HG03442 (cell line): ENCODE measurements around the gene SERINC3.
A peak's percentile ranks its signal among the peaks of the same experiment; 100 is the strongest.
"Not testable (repeated sequence)": the region's sequence is repeated elsewhere in the genome, so short reads cannot be mapped to it uniquely, and the experiment has no call there.

Experiments
- ATAC-seq: cut with Tn5 transposase; IDR thresholded peaks from one replicate; pipeline ENCODE4 v1.9.1; 2021; ENCODE audit warnings: mild to moderate bottlenecking, moderate library complexity; ENCODE audit not compliant: unreplicated experiment

SERINC3 gene

DNA sequence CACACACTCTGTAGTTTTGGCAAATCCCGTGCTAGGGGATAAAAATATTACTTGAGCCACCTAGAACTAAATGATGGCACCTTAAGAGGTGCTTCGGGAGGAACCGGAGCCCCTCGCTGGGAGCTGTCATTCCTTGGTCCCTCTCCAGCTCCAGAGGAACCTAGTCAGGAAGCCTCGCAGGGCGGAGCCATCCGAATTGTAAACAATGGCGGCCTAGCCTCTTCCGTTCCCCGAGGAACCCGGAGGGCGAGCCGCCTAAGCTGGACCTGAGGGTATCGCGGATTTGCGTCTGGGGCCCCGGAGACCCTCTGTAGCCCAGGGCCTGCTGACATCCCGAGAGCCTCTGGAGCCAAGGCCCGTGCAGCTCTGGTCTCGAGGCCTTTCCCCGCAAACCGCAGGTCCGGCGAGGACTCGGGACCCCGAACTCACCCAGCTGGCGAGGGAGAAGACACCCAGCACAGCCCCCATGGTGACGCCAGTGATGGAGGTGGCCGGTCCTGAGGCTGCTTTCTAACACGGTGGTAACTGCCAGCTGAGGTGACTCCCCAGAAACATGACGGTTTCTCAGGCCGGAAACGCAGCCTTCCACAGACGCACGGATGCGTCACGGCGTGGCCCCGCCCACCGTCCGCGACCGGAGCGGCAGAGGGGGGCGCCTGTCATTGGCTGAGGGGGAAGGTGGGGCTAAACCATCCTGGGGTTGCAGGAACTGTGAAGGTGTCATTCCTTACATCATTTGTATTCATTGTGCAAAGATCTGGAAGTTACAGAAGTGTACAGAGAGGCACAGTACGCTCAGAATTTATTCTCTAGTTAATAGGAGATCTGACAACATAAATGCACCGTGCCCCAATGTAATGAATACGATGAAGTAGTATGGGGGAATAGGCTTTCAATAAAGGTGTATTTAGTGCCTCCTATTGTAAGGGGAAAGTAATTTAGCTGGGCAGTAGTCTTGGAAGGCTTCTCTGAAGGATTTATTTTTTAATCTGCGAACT is at the start of gene SERINC3:
Gene SERINC3, minus strand, starts transcription at position 587 of the 998 bp plus-strand sequence. Its CDS starts 119 bp downstream, at position 468.
- peak; percentile 95 for ATAC-seq

DNA sequence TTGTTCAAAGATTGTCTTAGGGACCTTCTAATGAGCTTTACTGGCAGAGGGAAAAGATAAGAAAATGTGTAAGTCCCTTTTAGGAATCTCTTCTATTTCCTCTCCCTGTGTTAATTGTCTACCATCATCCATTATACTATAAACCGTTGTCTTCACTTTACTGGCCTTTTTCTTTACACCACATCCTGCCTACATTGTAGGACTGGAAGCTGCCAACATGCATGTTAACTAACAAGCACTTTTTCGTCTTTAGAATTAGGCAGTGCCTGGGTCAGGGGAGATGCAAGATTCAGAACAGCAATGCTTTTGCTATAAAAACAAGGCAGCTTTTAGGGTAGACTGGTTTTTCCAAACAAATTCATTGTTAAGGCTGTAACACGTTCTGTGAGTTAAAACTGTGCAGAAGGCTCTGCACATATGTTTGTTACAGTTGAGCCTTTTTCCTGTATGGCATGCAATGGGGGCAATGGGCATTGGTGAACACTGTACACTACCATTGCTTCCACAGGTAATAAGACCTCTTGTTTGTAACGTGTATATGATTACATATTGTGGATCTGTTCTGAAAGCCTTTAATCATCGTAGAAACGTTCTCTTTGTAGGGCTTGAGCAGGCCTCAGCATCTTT is 49.6 kb upstream of the SERINC3 start:
- no peak for ATAC-seq

DNA sequence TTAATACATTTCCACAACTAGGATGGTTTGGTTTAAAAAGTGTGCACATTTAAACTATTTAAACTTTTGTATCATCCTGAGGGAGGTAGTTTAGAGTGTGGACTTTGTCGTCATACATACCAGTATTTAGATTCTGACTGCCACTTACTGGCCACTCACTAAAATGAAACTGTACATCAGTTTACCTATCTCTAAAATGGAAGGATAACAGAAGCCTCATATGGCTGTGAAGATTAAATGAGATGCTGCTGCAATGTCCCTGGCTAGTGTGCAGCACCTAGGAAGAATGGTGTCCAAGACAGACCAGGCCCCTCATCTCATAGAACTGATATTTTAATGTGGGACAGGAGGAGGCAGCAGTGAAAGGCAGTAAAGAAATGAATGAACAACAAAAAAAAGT is 48.5 kb upstream of the SERINC3 start:
- ATAC-seq: no peak

DNA sequence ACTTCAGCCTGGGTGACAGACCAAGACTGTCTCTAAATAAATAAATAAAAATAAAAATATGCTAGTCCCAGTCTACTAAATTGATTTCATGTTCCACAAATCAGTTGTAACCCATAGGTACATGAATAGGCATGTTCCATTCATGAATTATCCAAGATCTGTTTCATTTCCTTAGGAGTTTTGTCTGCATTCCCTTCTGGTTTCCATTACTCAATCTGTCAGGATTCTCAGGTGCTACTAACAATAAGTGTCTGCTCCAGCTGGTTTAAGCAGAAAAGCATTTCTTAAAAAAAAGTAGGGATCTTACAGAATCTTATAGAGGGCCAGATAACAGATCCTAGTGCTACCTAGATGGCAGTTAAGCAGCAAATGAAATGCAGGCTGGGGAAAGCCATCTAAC is 44.9 kb upstream of the SERINC3 start:
- no peak for ATAC-seq

DNA sequence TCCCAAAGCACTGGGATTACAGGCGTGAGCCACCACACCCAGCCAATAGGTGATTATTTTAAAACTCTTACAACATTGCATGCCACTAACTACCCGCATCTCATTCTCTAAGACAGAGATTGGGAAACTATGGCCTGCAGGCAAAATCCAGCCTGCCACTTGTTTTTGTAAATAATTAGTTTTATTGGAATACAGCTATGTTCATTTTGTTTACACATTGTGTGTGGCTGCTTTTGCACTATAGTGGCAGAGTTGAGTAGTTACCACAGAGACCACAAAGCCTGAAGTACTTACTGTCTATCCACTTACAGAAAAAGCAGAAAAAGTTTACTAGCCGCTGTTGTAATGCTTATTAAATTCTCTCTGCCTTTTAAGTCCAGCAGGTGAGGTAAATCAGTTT is 44.1 kb upstream of the SERINC3 start:
- no peak for ATAC-seq

DNA sequence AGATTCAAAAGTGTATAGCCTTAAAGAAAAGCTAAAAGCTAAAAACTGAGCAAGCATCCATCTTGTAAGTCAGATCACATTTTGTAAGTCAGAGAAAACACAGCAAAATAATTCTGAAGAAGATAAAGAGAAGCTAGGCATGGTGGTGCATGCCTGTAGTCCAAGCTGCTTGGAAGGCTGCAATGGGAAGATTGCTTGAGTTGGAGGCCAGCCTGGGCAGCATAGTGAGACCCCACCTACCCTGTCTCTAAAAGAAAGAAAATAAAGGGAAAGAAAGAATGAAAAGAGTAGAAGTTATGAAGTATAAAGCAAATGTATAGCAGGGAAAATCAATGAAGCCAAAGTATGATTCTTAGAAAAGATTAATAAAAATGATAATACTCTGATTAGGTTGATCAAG is 40.0 kb upstream of the SERINC3 start:
- no peak for ATAC-seq

DNA sequence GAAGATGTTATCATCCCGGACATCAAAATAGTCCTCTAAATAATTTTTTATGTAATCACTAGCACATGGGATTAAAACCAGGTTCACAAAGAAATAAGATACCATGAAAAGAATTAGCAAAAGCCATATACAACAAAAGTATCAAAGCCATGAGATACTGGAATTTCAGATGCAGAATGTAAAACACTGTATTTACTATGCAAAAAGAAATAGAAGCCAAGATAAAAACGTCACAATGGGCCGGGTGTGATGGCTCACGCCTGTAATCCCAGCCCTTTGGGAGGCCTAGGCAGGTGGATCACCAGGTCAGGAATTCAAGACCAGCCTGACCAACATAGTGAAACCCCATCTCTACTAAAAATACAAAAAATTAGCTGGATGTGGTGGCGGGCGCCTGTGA is 38.9 kb upstream of the SERINC3 start:
- ATAC-seq: not testable (repeated sequence)

DNA sequence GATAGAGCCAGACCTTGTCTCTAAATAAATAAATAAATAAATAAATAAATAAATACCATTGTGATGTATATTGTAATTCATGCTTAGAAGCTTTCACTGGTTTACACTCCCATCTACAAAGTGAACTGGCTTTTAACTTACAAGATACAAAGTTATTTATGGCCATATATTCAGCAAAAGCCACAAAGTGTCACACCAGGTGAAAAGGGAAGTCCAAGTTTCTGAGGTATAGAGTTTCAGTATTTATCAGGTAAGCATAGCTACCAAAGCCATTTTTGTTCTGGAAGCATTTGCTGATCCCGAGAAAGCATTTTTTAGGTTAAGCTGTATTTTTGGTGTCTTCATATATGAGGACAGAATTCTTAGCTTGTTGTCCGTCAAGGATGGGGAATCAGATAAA is 38.4 kb upstream of the SERINC3 start:
- ATAC-seq: no peak

DNA sequence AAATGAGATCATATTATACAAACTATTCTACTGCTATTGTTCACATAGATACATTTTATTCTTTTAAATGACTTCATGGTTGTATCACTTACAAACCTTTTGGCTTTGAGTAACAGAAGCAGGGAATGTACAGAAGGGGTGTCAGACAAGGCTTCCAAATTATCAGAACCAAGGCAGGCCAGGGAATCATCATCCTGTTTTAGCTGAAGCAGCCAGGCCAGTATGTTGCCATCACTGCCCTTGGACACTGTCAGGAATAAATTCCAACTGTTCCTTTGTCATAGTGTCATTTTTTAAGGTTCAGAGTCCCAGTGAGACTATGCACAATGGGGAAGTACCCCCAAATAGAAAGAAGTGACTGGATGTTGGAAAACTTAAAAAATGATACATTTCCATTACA is 37.4 kb upstream of the SERINC3 start:
- ATAC-seq: no peak

DNA sequence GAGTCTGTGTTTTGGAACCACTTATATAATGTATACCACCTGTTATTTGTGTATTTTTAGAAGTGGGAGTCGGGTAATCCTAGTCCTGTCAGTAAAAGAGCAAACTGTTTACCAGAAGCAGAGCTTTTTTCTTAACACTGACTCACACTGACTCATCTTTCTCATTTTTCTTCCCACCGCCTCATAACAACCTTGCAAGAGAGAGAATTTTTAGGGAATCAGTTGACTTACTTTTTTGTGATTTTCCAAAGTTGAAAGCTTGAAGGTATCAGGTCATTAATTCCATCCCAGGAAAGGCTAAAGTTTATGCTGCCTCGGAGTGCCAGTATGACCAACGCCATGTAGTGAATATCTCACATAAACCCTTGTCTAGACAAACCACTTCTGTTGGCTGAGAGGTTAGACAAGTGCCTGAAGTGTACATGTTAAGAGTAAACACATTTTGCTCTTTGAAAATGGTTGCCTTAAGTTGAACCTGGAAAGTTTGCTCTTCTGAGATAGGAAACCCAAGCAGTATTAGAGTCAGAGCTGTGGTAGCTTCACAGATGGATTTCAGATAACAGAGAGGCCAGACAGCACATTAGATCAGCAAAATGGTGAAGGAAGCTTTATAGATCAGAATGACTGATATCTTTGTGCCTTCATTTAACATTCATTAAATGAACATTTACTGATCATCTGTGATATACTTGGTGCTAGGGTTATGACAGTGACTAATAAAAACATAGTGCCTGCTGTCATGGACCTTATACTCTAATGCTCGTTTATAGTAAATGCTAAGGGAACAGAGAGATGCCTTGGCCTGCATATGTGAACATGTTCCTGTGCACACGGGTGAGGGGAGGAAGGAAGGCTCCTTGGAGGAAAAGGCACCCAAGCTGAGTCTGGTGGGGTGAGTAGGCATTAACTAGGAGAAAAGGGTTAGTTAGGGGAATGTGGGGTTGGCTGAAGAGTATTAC is 31.4 kb upstream of the SERINC3 start:
- no peak for ATAC-seq

DNA sequence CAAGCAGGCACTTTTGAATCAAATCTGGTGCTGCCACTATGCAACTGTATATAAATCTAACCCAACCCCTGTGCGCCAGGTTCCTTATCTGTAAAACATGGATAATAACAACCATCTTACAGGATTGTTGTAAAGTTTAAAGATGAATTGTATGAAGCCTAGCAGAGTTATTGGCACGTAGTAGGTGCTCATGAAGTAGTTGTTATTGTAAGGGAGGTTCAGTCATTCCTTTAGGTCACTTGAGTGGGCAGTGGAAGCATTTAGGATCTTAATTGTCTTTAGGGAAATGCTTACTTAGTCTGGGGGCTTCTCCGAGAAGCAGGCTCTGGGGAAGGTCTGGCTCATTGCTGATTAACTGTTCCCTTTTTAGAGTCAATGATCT is 30.7 kb upstream of the SERINC3 start:
- no peak for ATAC-seq

DNA sequence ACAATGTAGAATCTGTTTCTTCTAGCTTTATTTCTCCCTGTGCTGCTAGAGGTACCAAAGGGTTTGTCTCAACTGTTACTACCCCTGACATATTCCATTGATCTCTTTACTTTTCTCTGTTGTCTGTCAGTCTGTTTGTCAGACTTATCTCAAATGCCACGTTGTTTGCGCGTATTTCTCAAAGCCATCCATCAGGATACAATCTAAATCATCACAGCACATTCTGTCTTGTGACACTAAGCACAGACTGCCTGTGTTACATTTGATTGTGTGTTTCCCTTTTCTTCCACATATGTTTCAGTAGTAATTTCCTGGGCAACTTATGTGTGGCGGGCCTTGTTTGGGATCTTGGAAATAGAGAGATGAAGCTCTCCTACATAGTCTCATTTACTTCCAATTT is 30.2 kb upstream of the SERINC3 start:
- ATAC-seq: no peak

DNA sequence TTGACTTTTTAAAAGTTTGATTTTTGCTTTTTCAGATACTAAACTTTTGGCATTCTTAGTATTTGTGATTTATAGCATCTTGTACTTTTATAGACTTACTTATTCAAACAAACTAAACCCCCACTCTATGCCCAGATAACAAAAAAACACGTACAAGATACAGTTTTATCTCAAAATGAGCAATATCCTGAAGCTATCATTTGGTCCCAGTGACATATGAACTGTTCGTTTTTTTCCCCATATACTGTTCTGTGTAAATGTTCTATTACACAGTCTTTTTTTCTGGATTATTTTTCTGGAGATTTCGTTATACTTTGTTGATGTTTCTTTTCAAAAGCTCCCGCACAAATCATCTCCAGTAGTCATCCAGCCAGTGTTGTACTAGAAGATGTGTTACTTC is 27.3 kb upstream of the SERINC3 start:
- ATAC-seq: no peak

DNA sequence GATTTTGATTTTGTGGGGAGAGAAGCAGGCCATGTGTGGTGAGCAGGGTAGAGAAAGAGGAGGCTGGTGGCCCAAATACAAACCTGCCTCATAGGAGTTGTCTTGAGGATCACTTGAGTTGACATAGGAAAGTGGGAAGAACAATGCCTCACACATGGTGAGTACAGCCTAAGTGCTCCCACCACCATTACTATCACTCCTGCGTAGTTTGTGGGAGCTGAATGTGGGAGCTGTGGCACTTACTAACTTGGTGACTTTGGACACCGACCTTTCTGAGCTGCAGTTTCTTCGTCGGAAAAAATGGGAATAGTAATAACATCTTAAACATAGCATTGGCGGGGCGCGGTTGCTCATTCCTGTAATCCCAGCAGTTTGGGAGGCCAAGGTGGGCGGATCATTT is 25.5 kb upstream of the SERINC3 start:
- ATAC-seq: no peak

DNA sequence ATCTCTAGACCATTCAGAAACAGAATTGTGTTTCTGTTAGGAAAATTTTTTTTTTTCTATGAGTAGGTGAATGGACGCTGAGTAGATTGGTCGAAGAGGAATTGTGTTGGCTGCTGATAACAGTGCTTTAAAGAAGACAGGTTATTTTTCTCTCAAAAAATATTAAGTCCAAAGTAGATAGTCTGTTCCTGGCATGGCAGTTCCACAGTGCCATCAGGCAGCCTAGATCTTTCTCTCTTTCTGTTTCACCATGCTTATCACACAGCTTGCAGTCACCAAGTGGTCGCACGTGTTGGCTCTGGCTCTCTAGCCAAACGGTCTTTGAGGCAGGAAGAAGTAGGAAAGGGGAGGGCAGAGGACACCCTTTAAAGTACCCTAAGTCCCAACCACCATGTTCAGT is 22.4 kb upstream of the SERINC3 start:
- no peak for ATAC-seq

DNA sequence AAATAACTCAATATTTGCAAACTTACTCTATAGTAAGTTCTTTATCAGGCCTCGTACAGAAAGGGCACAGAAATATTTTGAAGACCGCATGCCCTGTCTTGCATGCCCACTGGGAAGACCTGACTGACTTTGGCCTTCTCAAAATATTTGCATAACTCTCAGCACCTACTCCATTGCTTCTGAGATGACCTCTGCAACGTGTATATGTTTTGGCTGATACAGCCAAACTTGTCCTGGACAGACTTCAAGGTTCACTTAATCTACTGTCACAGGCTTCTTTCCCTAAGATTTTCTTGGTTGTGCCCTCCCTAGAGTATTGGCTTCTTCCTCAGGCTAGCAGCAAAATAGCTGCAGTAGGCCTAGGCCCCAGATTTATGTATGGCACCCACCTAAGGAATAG is 21.5 kb upstream of the SERINC3 start:
- ATAC-seq: no peak

DNA sequence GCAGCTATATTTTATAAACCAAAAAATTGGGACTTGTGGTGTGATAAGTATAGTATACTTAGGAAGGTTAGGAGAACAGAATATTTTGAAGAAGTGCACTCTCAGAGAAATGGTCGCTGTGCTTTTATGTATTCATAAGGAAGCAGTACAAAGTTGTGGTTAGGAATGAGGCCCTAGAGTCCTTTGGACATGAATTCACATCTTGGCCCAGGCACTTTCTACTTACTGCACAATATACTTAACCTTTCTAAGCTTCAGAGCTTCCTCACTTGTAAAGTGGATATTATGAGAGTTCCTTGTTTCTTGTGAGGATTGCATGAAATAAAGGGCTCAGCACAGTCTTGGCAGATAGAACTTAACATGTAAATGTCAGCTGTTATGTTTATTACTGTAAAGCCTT is 21.0 kb upstream of the SERINC3 start:
- ATAC-seq: no peak

DNA sequence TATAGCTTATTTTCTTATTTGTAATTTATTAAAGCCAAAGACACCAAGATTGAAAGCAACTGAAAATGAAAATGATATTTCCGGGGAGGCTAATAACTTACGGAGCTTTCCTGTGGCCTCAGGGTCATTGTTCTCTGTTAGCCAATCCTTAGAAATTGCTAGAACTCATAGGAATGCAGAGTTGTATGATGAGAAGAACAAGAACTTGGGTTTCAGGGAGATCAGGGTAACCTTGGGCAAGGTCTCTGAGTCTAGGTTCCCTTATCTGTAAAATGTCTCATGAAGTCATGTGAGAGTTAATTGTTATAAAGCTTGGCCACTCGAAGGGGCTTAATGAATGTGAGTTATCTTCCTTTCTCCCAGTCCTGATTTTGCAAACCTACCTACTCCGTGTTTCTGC is 20.1 kb upstream of the SERINC3 start:
- no peak for ATAC-seq

DNA sequence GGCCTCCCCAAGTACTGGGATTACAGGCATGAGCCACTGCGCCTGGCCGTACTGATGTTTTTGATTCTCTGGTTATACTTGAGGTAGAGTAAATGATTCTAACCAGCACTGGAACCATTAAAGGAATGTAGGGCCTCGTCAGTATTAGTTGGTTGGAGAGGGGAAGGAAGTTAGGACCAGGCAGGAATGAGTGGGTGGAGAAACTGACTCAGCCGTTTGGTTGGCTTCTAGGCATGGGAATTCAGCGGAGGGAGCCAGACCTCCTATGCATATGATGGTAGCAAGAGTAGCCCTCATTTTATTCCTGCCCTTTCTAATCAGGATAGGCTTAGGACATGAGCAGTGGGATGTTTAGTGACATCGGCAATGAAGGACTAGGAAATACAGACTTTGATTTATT is 19.0 kb upstream of the SERINC3 start:
- no peak for ATAC-seq

DNA sequence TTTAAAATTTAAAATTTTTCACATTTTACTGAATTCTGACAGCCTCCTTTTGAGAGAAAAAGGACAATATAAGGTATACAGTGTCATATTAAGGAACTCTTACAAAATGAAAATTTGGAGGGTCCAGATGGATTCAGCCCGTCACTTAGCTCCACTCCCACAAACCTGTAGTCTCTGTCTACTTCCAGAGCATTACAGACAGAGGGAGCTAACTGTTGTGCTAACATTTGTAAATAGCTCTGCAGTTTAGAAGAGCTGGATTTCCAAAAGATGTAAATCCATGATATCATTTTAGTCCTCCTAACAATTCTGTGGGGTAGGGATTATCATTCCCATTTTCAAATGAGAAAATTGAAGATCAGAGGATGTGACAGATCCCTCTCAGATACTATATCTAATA is 16.1 kb upstream of the SERINC3 start:
- no peak for ATAC-seq

DNA sequence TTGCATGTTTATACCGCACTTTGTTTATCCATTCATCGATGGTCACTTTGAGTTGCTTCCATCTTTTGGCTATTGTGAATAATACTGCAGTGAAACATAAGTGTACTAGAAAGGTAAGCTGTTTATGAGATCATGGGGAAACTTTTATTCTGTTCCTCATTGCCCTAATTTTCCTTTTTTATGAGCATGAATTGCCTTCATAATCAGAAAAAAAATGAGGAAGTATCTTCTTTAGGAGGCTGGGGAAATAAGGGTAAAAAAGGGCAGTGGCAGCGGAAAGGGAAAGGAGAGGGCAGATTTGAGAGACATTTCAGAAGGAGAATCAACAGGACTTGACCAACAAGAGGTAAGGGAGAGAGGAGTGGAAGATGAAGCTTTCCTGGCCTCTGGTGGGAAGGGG is 14.3 kb upstream of the SERINC3 start:
- ATAC-seq: no peak
